ENCODE data around the gene MORN1.

Gene MORN1

GRCh38 chr1:2272686-2273400, 118.5 kb downstream of the MORN1 start:
- Histone ChIP-seq H3K27me3 (ENCODE audit: control insufficient read depth, insufficient read depth, low read length) (no peaks in the 10 kb centered on the region), H3K9me3 (ENCODE audit: control insufficient read depth, insufficient read depth, low read depth, low read length) (no peaks in the 10 kb centered on the region), H3K4me1 (ENCODE audit: control insufficient read depth, insufficient read depth, low read length) (peaks cover 45% of the 10 kb centered on the region), H3K9ac (ENCODE audit: low read length) (no peak overlapping the region), H3K27ac (ENCODE audit: low read depth, low read length) (no peak overlapping the region), H3K36me3 (ENCODE audit: control insufficient read depth, insufficient read depth, low read length) (peaks cover 4% of the 10 kb centered on the region), H3K4me3 (ENCODE audit: low read depth, low read length) (no peak overlapping the region)

GRCh38 chr1:2271841-2272655, 119.3 kb downstream of the MORN1 start:
- H3K4me1 ChIP-seq (ENCODE audit: control insufficient read depth, insufficient read depth, low read length) = peaks cover 41% of the 10 kb centered on the region
- no peak overlapping the region for H3K4me3 ChIP-seq (ENCODE audit: low read depth, low read length)
- H3K9me3 ChIP-seq (ENCODE audit: control insufficient read depth, insufficient read depth, low read depth, low read length) = no peaks in the 10 kb centered on the region
- no peak overlapping the region for H3K9ac ChIP-seq (ENCODE audit: low read length)
- H3K27ac ChIP-seq (ENCODE audit: low read depth, low read length) = no peak overlapping the region; the same call in 1 of the 2 replicates
- H3K27me3 ChIP-seq (ENCODE audit: control insufficient read depth, insufficient read depth, low read length) = no peaks in the 10 kb centered on the region
- no peaks in the 10 kb centered on the region for H3K36me3 ChIP-seq (ENCODE audit: control insufficient read depth, insufficient read depth, low read length)

Measured in HUES6 (cell line).